ENCODE measurements around the gene SERPIND1. TPM values are rescaled to one million over a fixed set of nuclear protein-coding genes. Genes with fewer than 3 reads are reported as not detected.

SERPIND1 gene
- polyA plus RNA-seq, 3 donors, result not detected

- Histone ChIP-seq H2AFZ (ENCODE audit: insufficient read depth, low read depth, low read length, poor library complexity, severe bottlenecking) (no peak overlapping the region), H3K4me3 (replicated peaks in 1 of 3; ENCODE audit: low read depth in 2 of 3, low read length in 3 of 3) (no peak overlapping the region), H3K27ac (ENCODE audit: low read depth in 1 of 2, low read length in 2 of 2) (no peak overlapping the region), H3K9me3 (replicated peaks in 1 of 2; ENCODE audit: control insufficient read depth in 1 of 2, insufficient read depth in 1 of 2, low read length in 2 of 2) (no peaks in the 10 kb centered on the region), H3K4me1 (ENCODE audit: control insufficient read depth in 1 of 2, insufficient read depth in 2 of 2, low read length in 2 of 2) (peaks cover 19 to 20% of the 10 kb centered on the region in 2 donors), H3K36me3 (replicated peaks in 1 of 2; ENCODE audit: control insufficient read depth in 1 of 2, insufficient read depth in 2 of 2, low read length in 2 of 2) (peaks cover 80 to 96% of the 10 kb centered on the region in 2 donors), H4K20me1 (ENCODE audit: insufficient read depth, low read length) (no peaks in the 10 kb centered on the region), H3K9ac (ENCODE audit: insufficient read depth, low read length, poor library complexity, severe bottlenecking) (no peak overlapping the region), H3K27me3 (ENCODE audit: control insufficient read depth in 2 of 2, insufficient read depth in 2 of 2, low read length in 2 of 2) (no peaks in the 10 kb centered on the region), H3K79me2 (ENCODE audit: insufficient read depth, low read length) (no peaks in the 10 kb centered on the region), H3K4me2 (replicated peaks; ENCODE audit: extremely low read depth, low read length, poor library complexity, severe bottlenecking) (no peak overlapping the region)
- Mint-ChIP-seq H3K4me1 (peaks cover 28% of the 10 kb centered on the region), H3K4me3 (no peak overlapping the region), H3K9me3 (no peaks in the 10 kb centered on the region), H3K36me3 (peaks cover 78 to 94% of the 10 kb centered on the region in 2 donors), H3K27me3 (ENCODE audit: low read depth in 3 of 3) (peaks cover 0 to 2% (median 0%) of the 10 kb centered on the region in 3 donors), H3K27ac (no peak overlapping the region)
- TF ChIP-seq CTCF (IDR thresholded peaks at IDR 0.05), result no peak
- intact Hi-C loops (cut with micrococcal nuclease), result no loop called here
- WGBS (ENCODE audit: insufficient coverage), result 100% methylated on average over 9 of the region's 10 CpGs
- no peak for DNase-seq
Observed at GRCh38 chr22:20747223-20747622, 26.7 kb upstream of the SERPIND1 start.

- Mint-ChIP-seq H3K4me3 (no peak overlapping the region), H3K27ac (peak overlapping the region in 1 of 7 donors; percentile 16)
Observed at GRCh38 chr22:20748082-20748481, 25.8 kb upstream of the SERPIND1 start.

More at GRCh38 chr22:20748082-20748481, 25.8 kb upstream of the SERPIND1 start:
- no peak for TF ChIP-seq CTCF (IDR thresholded peaks at IDR 0.05)
- 92% methylated on average over 6 of the region's 7 CpGs for WGBS (ENCODE audit: insufficient coverage)
- Histone ChIP-seq H3K27ac (ENCODE audit: low read depth in 1 of 2, low read length in 2 of 2) (peak overlapping the region in 1 of 2 donors; percentile 43), H3K9me3 (replicated peaks in 1 of 2; ENCODE audit: control insufficient read depth in 1 of 2, insufficient read depth in 1 of 2, low read length in 2 of 2) (no peaks in the 10 kb centered on the region), H3K27me3 (ENCODE audit: control insufficient read depth in 2 of 2, insufficient read depth in 2 of 2, low read length in 2 of 2) (no peaks in the 10 kb centered on the region), H3K4me1 (ENCODE audit: control insufficient read depth in 1 of 2, insufficient read depth in 2 of 2, low read length in 2 of 2) (peaks cover 19 to 20% of the 10 kb centered on the region in 2 donors), H3K36me3 (replicated peaks in 1 of 2; ENCODE audit: control insufficient read depth in 1 of 2, insufficient read depth in 2 of 2, low read length in 2 of 2) (peaks cover 81 to 96% of the 10 kb centered on the region in 2 donors), H3K79me2 (ENCODE audit: insufficient read depth, low read length) (no peaks in the 10 kb centered on the region), H2AFZ (ENCODE audit: insufficient read depth, low read depth, low read length, poor library complexity, severe bottlenecking) (no peak overlapping the region), H3K4me2 (replicated peaks; ENCODE audit: extremely low read depth, low read length, poor library complexity, severe bottlenecking) (no peak overlapping the region), H3K9ac (ENCODE audit: insufficient read depth, low read length, poor library complexity, severe bottlenecking) (no peak overlapping the region), H3K4me3 (replicated peaks in 1 of 3; ENCODE audit: low read depth in 2 of 3, low read length in 3 of 3) (no peak overlapping the region), H4K20me1 (ENCODE audit: insufficient read depth, low read length) (no peaks in the 10 kb centered on the region)
- Mint-ChIP-seq H3K9me3 (no peaks in the 10 kb centered on the region), H3K4me1 (peaks cover 28% of the 10 kb centered on the region), H3K27me3 (ENCODE audit: low read depth in 3 of 3) (peaks cover 0 to 2% (median 0%) of the 10 kb centered on the region in 3 donors), H3K36me3 (peaks cover 79 to 94% of the 10 kb centered on the region in 2 donors)
- intact Hi-C loops (cut with micrococcal nuclease), result no loop called here
- DNase-seq, result no peak

Data from CD14-positive monocyte (primary cell).